Hepatic stellate cell (primary cell): ENCODE measurements around the gene PRMT5.

Source experiments
- DNase-seq: peaks from one replicate; pipeline ENCODE4 v3.0.0; 2011; ENCODE audit warnings: low spot score

Gene PRMT5

DNA sequence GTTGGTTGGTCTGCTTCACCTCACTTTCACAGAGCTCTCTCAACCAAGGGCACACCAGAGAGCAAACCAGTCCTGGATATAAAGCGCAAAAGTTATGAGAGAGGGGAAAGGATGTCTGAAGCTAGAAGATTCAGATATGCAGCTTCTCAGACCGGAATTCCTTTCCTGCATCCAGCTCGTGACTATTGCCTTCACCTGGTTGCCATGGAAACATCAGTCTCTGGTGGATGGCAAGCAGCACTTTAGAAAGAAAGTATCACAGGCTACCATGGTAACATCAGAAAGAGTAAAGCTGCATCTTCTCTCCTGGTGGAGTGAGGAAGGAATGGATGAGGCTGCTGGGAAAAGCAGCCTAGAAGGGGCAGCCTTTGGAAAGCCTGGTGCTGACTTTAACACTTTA lies 32.4 kb downstream of the PRMT5 start:
- DNase-seq = no peak

DNA sequence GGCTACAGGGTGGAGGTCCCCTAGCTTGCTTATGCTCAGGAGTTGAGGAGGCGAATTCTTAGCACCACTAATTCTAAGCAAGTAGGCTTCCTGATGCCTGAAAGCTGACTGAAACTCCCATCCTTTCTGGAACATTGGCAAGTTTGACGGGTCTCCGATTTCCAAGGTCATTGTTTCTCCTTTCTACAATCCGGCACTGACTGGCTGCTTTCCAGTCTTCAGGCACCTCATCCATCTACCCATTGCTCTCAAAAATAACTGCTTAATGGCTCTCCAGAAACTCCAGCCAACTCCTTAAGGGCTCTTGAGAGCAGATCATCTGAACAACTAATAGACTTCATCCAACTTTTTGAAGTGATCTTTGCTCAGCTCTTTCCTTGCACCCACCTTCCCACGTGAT lies 32.8 kb downstream of the PRMT5 start:
- DNase-seq = no peak

DNA sequence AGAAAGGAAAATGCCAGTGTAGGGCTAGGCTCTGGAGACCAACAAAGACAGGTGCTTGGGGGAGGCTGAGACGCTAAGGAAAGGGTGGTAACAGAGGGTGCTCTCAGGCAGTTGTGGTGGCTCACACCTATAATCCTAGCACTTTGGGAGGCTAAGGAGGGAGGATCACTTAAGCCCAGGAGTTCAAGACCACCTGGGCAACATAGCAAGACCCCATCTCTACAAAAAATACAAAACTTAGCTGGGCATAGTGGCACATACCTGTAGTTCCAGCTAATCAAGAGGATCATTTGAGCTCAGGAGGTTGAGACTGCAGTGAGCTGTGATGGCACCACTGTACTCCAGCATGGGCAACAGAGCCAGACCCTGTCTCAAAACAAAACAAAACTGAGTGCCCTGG lies 33.8 kb downstream of the PRMT5 start:
- no peak for DNase-seq

DNA sequence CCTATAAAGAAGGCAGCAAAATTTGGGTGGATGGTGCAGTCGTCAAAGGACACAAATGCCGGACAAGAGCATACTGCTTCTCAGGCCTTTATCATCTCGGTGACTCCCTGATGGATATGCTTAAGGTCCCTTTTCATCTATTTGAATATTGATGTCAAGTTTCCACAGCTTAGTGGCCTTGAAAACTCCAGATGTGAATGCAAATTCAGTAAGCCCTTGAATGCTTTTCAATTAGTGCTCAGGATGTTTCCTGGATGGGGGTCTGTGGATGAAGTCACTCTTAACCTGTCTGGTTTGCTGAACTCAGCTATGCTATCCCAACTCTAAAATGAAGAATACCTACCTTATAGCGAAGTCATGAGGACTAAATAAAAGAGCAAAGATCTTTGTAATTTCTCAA lies 35.5 kb downstream of the PRMT5 start:
- no peak for DNase-seq

DNA sequence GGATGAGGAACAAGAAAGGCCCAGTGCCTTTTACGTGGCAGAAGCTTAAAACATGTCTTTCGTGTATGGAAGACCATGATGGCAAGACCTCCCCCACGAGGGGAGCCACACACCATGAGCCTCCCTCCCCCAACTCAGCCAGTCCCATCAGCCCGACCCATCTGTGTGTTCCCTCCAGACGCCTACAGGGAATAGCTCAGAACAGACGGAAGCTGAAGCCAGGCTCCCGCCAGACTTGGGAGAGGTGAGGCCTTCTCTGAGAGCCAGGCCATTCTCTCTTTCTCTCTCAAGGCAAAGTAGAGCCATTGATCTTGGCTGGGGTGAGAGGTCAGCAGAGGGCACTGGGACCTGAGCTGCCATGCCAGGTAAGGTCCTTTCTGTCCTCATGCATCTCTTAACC lies 36.7 kb downstream of the PRMT5 start:
- DNase-seq = no peak

DNA sequence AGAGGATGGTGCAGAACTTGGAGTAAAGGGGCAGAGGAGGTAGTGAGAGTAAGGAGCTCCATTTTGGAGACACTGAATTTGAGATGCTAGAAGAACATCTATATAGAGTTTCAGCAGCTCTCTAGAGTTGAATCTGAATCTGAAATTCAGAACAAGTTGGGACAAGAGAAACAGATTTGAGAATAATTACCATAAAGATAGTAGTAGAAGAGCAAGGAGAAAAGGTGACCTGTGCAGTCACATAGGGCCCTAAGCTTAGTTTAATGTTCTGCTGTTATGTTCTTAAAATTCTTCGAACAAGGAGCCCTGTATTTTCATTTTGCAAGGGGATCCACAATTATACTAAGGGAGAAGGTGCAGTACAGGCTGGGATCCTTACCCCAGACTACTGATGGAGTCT lies 38.8 kb downstream of the PRMT5 start:
- DNase-seq = no peak

DNA sequence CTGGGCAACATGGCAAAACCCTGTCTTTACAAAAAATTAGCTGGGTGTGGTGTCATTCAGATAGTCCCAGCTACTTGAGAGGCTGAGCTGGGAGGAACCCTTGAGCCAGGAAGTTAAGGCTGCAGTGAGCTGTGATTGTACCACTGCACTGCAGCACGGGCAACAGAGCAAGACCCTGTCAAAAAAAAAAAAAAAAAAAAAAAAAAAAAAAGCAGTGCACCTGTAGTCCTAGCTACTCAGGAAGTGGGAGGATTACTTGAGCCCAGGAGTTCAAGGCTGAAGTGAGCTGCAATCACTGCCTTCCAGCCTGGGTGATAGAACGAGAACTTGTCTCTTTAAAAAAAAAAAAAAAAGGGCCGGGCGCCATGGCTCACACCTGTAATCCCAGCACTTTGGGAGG lies 40.5 kb downstream of the PRMT5 start:
- DNase-seq = no peak

DNA sequence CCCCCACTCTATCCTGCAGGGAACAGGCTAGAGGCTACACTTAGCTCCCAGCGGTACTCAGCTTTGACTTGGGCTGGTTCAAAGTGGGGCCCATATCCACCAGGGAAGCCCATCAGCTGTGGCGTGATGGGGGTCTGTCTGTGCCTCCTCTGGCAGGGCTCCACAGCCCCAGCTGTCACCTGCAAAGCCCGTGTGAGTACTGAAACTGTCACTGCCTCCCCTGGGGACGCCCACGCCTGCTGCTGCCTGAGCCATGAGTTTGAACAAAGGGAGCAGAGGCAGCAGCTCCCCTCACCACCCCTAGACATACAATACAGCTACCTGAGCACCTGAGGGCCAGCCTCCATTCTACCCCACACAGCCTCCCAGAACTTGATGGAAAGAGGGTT lies 41.2 kb downstream of the PRMT5 start:
- no peak for DNase-seq

DNA sequence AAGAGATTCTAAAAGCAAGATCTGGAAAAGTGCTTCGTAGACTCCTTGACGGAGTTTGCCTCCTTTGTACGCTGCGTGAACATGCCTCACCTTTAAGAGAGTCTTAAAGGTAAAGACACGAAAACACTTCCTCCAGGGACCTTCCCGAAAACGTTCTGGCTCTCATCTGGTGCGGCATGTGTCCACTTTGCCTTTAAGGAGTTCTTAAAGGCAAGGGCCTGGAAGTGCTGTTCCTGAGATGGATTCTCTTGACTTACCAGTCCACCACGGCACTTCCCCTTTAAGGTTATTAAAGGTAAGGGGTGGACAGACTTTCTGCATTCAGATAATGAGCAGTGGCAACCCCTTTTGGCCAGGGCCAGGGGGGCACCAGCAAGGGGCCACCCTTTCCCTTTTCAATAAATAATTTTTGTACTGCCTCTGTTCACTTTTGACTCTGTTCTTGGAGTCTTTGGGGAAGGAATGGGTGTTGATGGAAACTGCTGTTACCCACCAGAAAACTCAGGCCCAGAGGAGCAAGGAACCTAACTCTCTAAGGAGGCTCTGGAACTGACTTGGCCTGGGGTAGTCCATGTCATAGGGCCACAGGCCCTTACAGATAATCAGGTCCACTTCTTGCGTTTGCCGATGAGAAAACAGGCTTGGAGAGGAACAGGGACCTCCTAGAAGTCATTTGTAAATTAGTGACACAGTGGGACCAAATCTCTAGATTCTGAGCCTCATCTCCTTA lies 41.8 kb downstream of the PRMT5 start:
- DNase-seq = peak; percentile 76

DNA sequence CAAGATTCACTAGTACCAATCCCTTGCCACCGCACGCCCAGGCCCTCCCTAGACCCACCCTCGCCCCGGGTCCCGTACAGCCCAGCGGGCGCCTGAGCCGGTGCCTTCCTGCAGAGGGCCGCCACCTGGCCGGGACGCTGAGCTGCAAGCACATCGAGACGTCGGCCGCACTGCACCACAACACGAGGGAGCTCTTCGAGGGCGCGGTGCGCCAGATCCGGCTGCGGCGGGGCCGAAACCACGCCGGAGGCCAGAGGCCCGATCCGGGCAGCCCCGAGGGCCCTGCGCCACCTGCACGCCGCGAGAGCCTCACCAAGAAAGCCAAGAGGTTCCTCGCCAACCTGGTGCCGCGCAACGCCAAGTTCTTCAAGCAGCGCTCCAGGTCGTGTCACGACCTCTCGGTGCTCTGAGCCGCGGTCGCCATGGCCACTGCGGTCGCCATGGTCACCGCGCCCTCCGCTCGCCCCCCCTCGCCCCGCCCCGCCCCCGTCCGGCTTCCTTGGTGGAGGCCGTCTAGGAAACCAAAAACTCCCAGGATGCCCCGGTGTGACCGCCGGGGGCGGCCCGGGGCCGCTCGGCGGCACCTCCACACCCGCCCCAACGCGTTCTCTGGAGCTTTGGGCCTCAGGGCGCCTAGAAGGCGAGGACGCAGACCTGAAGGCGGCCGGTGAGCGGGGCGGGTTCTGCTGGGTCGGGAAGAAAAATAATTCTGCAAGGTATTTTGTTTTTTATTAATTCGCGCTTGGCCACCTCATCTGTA lies 42.5 kb downstream of the PRMT5 start:
- peak; percentile 82 for DNase-seq

DNA sequence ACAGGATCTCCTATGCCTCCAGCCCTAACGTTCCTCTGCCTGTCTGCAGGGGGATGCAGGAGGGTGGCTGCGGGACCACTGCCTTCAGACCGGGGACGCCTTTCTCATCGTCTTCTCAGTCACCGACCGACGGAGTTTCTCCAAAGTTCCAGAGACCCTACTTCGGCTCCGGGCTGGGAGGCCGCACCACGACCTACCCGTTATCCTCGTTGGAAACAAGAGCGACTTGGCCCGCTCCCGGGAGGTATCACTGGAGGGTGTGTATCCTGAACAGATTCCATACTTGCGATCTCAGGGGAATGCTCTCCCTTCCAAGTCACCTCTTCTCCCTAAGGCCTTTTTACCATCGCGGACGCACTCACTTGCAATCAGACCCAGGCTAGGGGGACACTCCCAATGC lies 43.2 kb downstream of the PRMT5 start:
- DNase-seq = no peak

DNA sequence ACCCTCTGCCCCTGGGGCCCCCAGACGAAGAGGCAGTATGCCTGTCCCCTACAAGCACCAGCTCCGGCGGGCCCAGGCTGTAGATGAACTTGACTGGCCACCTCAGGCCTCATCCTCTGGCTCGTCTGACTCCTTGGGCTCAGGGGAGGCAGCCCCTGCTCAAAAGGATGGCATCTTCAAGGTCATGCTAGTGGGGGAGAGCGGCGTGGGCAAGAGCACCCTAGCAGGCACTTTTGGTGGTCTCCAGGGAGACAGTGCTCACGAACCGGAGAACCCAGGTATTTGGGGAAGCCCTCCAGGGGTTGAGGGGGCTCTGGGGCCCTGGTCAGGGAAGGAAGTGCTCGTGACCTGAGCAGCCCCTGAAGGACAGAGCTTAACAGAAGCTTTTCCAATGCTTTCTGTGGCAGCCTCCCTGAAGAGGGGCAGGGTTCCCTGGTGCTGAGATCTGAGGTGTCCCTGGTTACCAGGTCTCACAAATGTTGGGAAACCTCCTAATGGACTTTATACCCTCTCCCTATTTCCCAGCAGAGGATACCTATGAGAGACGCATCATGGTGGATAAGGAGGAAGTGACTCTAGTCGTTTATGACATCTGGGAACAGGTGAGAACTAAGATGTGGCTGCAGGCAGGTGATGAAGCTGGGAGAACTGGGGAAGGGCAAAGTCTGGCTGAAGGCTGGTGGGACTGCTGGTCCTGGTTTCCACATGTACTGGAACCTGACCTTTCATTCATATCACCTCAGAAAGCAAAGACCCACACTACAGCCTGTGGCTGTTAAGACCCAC lies 44.2 kb downstream of the PRMT5 start:
- no peak for DNase-seq

DNA sequence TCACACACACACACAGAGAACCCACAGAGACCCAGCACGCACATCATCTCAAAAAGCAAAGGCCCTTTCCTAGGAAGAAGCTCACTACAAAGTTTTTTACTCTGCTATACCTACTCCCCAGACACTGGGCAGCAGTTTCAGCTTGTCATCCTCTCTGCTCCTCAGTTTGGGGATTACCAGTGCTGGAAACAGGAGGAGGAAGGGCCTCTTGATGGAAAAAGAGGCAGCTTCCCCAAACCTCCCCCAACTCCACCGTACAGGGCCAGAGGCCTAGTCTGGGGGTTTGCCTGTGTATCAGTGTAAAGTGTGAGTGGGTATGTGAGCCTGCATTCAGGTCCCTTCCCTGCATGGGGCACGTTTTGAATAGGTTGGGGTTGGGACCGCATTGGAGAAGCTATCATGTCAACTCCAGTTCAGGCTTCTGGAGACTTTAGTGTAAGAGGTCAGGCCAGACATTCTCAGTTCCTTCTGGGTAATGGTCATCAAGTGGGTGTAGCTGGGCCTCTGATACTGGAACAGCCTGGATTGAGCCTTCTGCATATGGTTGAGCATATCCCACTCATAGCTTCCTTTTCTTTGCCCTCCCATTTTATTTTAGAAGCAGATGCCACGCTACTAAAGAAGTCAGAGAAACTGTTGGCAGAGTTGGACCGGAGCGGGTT lies 45.0 kb downstream of the PRMT5 start:
- no peak for DNase-seq

DNA sequence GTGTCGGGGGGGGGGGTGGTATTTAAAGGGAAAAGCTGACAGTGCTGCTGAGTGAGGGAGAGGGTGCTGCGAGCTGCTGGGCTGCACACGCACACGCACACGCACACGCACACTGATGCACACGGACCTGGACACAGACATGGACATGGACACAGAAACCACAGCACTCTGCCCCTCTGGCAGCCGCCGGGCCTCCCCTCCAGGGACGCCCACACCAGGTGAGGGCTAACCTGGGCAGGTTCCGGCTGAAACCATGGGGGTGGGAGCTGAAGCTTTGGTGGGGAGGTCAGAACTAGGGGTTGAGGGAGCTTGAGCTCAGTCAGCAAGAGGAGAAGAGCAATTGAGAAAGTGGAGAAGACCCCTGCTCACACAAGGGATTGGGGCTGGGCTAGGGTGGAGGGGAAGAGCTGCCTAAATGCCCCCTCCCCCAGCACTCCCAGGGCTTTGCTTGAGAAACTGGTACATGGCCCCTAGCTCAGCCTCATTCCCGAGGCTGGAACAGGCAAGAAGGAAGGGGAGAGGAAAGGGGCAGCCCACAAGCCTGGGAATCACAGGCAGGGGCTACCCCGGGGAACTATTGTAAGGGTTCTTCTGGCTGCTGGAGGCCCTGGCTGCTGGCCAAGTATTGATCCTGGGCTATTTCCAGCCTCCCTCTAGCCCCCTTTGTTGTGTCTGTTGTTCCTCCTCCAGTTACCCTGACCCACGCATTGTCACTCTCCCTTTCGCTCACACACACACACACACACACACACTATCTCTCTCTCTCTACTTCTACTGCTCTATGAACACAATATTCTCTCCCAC lies 45.8 kb downstream of the PRMT5 start, which contains the start of gene REM2:
REM2 (plus strand) TSS at position 50 of the 804 bp plus-strand sequence; CDS start at position 116, 66 bp downstream.
- DNase-seq = no peak

DNA sequence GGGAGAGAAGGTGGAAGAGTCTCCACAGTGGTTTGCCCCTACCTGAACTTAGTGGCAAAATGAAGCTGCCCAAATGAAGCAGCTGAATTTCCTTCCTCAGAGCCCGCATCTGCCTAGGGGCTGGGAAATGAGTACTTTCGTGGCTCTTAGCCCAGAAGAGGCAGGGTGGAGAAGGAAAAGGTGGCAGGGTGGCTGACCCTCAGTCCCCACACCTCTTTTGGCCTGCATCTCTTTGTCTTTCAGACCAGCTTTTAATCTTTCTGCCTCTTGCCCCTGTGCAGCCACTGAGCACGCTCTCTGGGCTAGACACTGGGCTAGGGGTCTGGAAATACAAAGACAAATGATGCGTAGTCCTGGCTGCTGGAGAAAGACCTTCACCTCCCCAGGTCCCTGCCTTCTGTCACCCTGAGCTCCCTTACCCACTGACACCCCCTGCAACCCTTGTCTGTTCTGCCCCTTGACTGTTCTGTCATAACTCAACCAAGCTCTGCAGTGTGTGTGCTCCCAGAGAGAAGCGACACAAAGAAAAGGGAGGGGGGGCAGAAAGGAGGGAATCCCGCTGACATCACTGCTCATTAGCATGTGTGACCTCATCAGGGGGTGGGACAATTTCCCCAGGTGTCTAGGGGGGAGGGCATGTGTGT lies 46.5 kb downstream of the PRMT5 start:
- peak; percentile 74 for DNase-seq

DNA sequence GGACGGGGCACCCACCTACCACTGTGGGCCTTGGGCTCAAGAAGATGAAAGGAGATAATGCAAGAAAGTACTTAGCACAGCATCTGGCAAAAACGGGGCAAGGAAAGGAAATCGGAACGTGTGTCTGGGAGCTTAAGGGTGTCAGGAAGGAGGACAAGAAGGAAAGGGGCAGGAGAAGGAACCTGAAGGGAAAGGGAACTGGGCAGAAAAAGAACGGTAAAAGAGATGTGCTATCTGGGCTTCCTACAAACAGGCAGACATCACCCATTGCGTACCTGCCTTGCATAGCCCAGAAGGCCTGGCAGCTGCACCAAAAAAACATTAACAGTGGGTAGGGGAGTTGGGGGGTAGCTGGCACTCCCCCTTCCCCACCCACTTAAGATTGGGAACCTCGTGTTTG lies 47.1 kb downstream of the PRMT5 start:
- no peak for DNase-seq

DNA sequence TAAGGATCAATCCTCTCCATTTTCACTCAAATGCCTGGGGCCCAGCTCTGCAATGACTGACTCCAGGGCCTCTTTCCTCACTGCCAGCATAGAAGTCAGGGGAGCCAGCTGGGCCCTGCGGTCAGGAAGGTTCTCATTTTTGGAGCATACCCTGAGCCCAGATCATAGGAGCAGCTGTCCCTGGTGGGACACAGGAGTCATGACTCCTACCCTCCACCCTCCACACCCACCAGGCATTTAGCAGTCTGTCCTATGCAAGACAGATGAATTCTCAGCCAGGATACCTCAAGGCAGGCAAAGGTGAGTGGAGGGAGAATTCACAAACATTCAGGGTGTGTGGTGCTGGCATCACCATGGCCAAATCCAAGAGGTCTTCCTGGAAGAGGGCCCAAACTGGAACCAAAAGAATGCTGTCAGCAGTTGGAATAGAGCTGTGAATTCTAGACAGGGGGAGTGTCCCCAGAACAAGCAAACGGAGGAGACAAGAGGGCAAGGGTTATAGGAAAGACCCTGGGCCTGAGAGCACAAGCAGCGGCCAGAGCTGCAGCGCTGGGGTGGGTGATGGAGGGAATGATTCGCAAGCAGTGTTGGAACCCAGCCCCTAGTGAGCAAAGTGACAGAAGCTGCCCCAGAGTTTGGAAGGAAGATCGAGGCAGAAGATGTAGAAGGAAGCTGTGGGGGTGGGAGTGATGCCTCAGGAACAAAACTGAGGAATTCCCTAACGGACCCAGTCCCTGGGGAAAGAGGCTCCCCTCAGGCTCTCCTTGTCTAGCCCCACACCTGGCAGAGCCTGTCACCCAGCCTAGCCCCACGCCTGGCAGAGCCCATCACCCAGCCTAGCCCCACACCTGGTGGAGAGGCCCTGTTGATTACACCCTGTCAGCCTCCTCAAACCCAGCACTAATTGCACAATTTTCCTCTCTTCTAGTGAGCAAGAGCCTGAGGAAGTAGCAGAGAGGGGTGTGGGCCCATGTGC lies 50.6 kb downstream of the PRMT5 start:
- DNase-seq = no peak

DNA sequence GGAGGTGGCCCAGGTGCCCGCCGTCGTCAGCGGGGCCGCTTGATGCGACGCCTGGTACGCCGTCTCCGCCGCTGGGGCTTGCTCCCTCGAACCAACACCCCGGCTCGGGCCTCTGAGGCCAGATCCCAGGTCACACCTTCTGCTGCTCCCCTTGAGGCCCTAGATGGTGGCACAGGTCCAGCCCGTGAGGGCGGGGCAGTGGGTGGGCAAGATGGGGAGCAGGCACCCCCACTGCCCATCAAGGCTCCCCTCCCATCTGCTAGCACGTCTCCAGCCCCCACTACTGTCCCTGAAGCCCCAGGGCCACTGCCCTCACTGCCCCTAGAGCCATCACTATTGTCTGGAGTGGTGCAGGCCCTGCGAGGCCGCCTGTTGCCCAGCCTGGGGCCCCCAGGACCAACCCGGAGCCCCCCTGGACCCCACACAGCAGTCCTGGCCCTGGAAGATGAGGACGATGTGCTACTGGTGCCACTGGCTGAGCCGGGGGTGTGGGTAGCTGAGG lies 52.1 kb downstream of the PRMT5 start:
- DNase-seq = no peak

DNA sequence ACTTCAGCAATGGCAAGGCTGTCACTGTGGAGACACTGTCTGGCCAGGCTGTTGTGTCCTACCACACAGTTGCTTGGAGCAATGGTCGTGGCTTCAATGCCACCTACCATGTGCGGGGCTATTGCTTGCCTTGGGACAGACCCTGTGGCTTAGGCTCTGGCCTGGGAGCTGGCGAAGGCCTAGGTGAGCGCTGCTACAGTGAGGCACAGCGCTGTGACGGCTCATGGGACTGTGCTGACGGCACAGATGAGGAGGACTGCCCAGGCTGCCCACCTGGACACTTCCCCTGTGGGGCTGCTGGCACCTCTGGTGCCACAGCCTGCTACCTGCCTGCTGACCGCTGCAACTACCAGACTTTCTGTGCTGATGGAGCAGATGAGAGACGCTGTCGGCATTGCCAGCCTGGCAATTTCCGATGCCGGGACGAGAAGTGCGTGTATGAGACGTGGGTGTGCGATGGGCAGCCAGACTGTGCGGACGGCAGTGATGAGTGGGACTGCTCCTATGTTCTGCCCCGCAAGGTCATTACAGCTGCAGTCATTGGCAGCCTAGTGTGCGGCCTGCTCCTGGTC lies 53.3 kb downstream of the PRMT5 start:
- DNase-seq = no peak
